Kidney (tissue), 14 donors: ENCODE data around the gene PCDHA3. TPM values are rescaled to one million over a fixed set of nuclear protein-coding genes. Genes with fewer than 3 reads are reported as not detected.
"Not testable (repeated sequence)": the region's sequence is repeated elsewhere in the genome, so short reads cannot be mapped to it uniquely, and the experiment has no call there.

Source experiments
- DNase-seq, 5 donors: peaks; one replicate each; pipeline ENCODE4 v3.0.0-alpha.2; 2013 to 2020
- FAIRE-seq: peaks from 2 replicates; lab custom pipeline; 2012; peaks lifted over from hg19 to GRCh38; lab: Jason Lieb, UNC
- H3K27ac ChIP-seq, 2 donors: one replicate each; pipeline ENCODE4 v1.7.0; 2013; ENCODE audit warnings: low read depth in 2 of 2, low read length in 2 of 2, inconsistent platforms in 1 of 2
- H3K27me3 ChIP-seq: one replicate; pipeline ENCODE4 v1.7.1; 2013; ENCODE audit warnings: low read length, inconsistent platforms; ENCODE audit not compliant: control insufficient read depth, insufficient read depth
- H3K36me3 ChIP-seq, 3 donors: one replicate each; pipeline versions ENCODE4 v1.7.0 to v1.7.1; 2013; ENCODE audit warnings: low read length in 3 of 3, control low read depth in 1 of 3, inconsistent platforms in 1 of 3; ENCODE audit not compliant: insufficient read depth in 3 of 3, control insufficient read depth in 2 of 3
- H3K4me1 ChIP-seq, 3 donors: one replicate each; pipeline versions ENCODE4 v1.7.0 to v1.7.1; 2013; ENCODE audit warnings: low read length in 3 of 3, inconsistent platforms in 1 of 3, low read depth in 1 of 3; ENCODE audit not compliant: control insufficient read depth in 2 of 3, insufficient read depth in 2 of 3
- H3K4me3 ChIP-seq, 3 donors: one replicate each; pipeline versions ENCODE4 v1.7.0 to v1.8.1; 2013; ENCODE audit warnings: low read length in 3 of 3, control low read depth in 1 of 3, inconsistent platforms in 1 of 3
- H3K9ac ChIP-seq, 3 donors: one replicate each; pipeline versions ENCODE4 v1.7.0 to v1.7.1; 2013; ENCODE audit warnings: low read length in 3 of 3, control low read depth in 1 of 3, inconsistent platforms in 1 of 3
- H3K9me3 ChIP-seq, 3 donors: one replicate each; pipeline versions ENCODE4 v1.7.0 to v1.7.1; 2013; ENCODE audit warnings: low read length in 3 of 3, control low read depth in 1 of 3, inconsistent platforms in 1 of 3; ENCODE audit not compliant: control insufficient read depth in 2 of 3, insufficient read depth in 1 of 3
- intact Hi-C: fragments of 100-400 bp; cut with DNase I; formaldehyde crosslinking; loops from one replicate; pipeline ENCODE4 v1.11.1; 2022
- polyA plus RNA-seq: library from polyadenylated mRNA; stranded (reverse); fragments of 350-450 nt; fragmentation: Illumina TruSeq; extraction: RNeasy Lipid Tissue Mini Kit (QIAGEN cat#74804); gene quantifications from one replicate; pipeline ENCODE4 v1.2.3, GENCODE V29; 2014; ENCODE audit warnings: low read depth, low replicate concordance; ENCODE audit not compliant: insufficient read depth
- total RNA-seq: library from RNA; stranded (reverse); fragmentation: NEBNext Ultra II Directional; extraction: Animal tissue kit (Norgen Biotek cat#: 25700); gene quantifications from one replicate; pipeline ENCODE4 v1.2.1, GENCODE V29; 2021
- TF ChIP-seq, protein P1 (sequence below): IDR thresholded peaks from 3 replicates; pipeline ENCODE4 v1.5.1; 2012; ENCODE audit warnings: mild to moderate bottlenecking, moderate library complexity, borderline replicate concordance; ENCODE audit not compliant: insufficient read depth; ENCODE audit errors: extremely low read depth
- donor health status: control.
- donor health status: control.
- donor health status: control.
- donor health status: control.
- donor health status: control.
- donor health status: DM: yes; HTN: yes; CAD: no.
- donor health status: Normal renal cell carcinoma (clear cell type).

Gene PCDHA3
- total and polyA plus RNA-seq, 2 donors from 2014 or later, result 0.13 to 1.4 TPM

- H3K9me3 ChIP-seq, result peaks cover 0 to 2% (median 0%) of the 10 kb centered on the region in 3 donors
- no peak for FAIRE-seq
- no peak within 1 kb of the TSS for H3K4me3 ChIP-seq
- peak in 2 of 5 donors; percentile 13 to 66 for DNase-seq
- no peaks in the 10 kb centered on the region for H3K27me3 ChIP-seq
- H3K9ac ChIP-seq, result no peak within 1 kb of the TSS
- intact Hi-C loops, result no loop called here
- H3K27ac ChIP-seq, result no peak within 1 kb of the TSS
- no peaks in the 10 kb centered on the region for H3K4me1 ChIP-seq
- TF ChIP-seq, protein P1, sequence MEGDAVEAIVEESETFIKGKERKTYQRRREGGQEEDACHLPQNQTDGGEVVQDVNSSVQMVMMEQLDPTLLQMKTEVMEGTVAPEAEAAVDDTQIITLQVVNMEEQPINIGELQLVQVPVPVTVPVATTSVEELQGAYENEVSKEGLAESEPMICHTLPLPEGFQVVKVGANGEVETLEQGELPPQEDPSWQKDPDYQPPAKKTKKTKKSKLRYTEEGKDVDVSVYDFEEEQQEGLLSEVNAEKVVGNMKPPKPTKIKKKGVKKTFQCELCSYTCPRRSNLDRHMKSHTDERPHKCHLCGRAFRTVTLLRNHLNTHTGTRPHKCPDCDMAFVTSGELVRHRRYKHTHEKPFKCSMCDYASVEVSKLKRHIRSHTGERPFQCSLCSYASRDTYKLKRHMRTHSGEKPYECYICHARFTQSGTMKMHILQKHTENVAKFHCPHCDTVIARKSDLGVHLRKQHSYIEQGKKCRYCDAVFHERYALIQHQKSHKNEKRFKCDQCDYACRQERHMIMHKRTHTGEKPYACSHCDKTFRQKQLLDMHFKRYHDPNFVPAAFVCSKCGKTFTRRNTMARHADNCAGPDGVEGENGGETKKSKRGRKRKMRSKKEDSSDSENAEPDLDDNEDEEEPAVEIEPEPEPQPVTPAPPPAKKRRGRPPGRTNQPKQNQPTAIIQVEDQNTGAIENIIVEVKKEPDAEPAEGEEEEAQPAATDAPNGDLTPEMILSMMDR, result no peak
- no peaks in the 10 kb centered on the region for H3K36me3 ChIP-seq
Observed at GRCh38 chr5:140821375-140822280, 20.8 kb downstream of the PCDHA3 start, which contains the start of gene PCDHA5. Gene PCDHA5 (plus strand): TSS chr5:140821613.

DNA sequence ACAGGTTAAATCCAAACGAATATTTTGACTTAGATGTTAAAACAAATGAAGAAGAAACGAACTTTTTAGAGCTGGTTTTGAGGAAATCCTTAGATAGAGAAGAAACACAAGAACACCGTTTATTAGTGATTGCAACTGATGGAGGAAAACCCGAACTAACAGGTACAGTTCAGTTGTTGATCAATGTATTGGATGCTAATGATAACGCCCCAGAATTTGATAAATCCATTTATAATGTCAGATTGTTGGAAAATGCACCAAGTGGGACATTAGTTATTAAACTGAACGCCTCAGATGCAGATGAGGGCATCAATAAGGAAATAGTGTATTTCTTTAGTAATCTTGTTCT lies 21.4 kb downstream of the PCDHA3 start:
- no peak overlapping the region for H3K27ac ChIP-seq
- no peaks in the 10 kb centered on the region for H3K27me3 ChIP-seq
- intact Hi-C loops, result no loop called here
- H3K4me3 ChIP-seq, result no peak overlapping the region
- no peak overlapping the region for H3K9ac ChIP-seq
- H3K9me3 ChIP-seq, result no peaks in the 10 kb centered on the region
- FAIRE-seq (no peak), DNase-seq (no peak)
- H3K36me3 ChIP-seq, result no peaks in the 10 kb centered on the region
- no peaks in the 10 kb centered on the region for H3K4me1 ChIP-seq
- TF ChIP-seq, protein P1, result no peak

GRCh38 chr5:140822969-140823368 lies 22.1 kb downstream of the PCDHA3 start:
- H3K4me3 ChIP-seq, intact Hi-C loops, H3K27ac ChIP-seq, H3K27me3 ChIP-seq, FAIRE-seq, H3K9me3 ChIP-seq, H3K4me1 ChIP-seq, H3K9ac ChIP-seq, H3K36me3 ChIP-seq: not testable (repeated sequence)
- DNase-seq, result peak in 1 of 5 donors; percentile 63

- TF ChIP-seq, protein P1, result no peak
- Histone ChIP-seq H3K9me3 (no peaks in the 10 kb centered on the region), H3K4me3 (no peak overlapping the region)
Observed at GRCh38 chr5:140823475-140823874, 22.6 kb downstream of the PCDHA3 start.

More at GRCh38 chr5:140823475-140823874, 22.6 kb downstream of the PCDHA3 start:
- no peaks in the 10 kb centered on the region for H3K27me3 ChIP-seq
- intact Hi-C loops, result no loop called here
- H3K9ac ChIP-seq, result no peak overlapping the region
- no peaks in the 10 kb centered on the region for H3K36me3 ChIP-seq
- H3K4me1 ChIP-seq, result no peaks in the 10 kb centered on the region
- no peak for FAIRE-seq
- DNase-seq, result no peak
- H3K27ac ChIP-seq, result no peak overlapping the region
